NCI-H128 (cell line): ENCODE data around the gene SPDYE6.
"Not testable (repeated sequence)": the region's sequence is repeated elsewhere in the genome, so short reads cannot be mapped to it uniquely, and the experiment has no call there.

Experiments
- DNase-seq: peaks from one replicate; lab custom pipeline; 2025; ENCODE audit not compliant: unreplicated experiment; lab: John Stamatoyannopoulos, UW

The SPDYE6 gene

DNA sequence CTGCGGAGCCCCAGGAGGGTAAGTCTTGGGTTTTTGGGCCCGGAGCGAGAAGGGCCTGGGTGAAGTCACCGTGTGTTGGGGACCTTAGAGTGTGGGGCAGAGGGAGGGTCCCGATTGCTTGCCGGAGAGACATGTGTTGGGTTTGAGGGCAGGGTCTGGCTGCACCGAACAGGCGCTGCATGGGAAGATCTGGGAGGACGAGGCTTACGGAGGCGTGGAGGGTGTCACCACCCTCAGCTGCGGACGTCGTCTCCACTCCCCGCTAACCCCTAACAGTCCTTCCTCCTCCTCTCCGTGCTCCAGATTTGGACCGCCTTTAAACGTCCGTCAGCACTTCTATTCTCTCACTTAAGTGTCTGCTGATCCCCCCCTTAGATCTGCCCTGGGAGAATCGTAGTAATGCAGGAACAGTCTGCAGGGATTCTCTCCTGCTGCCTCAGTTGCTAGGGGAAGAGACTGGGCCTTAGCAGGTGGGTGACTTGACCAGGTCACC is 8.2 kb upstream of the SPDYE6 start:
- DNase-seq: not testable (repeated sequence)

DNA sequence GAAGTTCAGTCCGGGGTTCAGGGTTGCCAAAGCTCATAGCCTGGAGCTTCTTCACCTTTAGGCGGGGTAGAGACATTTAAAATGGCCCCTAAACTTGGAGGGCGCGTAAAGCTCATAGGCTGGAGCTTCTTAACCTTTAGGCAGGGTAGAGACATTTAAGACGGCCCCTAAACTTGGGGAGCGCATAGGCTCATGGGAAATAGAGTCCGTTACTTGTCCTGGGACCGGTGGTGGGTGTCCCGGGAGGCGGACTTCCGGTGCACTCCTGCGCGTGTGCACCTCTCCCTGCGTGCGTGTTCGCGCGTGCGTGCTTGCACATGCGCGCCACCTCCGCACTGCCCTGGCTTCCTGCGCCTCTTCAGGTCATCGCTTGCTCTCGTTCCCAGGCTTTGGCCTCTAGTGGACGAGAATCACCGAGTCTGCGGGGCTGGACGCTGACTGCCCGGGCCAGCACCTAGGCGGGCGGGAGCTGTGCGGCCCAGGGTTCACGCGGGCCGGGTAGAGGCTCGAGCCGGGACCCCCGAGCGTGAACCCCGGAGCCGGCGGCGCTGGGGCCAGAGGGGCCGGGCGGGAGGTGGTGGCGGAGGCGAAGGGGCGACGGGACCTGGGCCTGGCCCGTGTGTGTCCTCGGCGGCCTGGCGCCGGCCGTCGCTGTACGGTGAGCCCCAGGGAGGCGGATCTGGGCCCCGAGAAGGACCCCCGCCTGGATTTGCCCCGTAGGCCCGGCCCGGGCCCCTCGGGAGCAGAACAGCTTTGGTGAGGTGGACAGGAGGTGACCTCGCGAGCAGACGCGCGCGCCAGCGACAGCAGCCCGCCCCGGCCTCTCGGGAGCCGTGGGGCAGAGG is 7.5 kb upstream of the SPDYE6 start:
- peak; percentile 92 for DNase-seq

- DNase-seq: not testable (repeated sequence)
Measured at GRCh38 chr7:102346983-102347382, 9.3 kb downstream of the SPDYE6 start.

- not testable (repeated sequence) for DNase-seq
Measured at GRCh38 chr7:102340599-102341368, 15.5 kb downstream of the SPDYE6 start.

- not testable (repeated sequence) for DNase-seq
Measured at GRCh38 chr7:102337420-102337819, 18.8 kb downstream of the SPDYE6 start.

DNA sequence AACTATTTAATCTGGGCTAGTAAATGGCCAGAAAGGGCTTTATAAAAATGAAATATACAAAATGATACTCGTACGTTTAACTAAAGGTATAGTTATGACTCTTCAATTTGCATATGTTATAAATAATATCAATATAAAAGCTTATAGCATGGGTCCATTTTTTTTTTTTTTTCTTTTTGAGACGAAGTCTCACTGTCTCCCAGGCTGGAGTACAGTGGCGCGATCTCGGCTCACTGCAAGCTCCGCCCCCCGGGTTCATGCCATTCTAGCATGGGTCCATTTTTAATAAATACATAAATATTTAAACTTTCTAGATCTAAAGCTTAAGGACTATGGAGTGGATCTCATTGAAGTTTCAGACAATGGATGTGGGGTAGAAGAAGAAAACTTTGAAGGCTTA is 19.2 kb downstream of the SPDYE6 start:
- DNase-seq: not testable (repeated sequence)

GRCh38 chr7:102335574-102335973 is 20.7 kb downstream of the SPDYE6 start:
- DNase-seq: not testable (repeated sequence)

- not testable (repeated sequence) for DNase-seq
Measured at GRCh38 chr7:102330666-102331460, 25.4 kb downstream of the SPDYE6 start.

GRCh38 chr7:102329366-102329765 is 26.9 kb downstream of the SPDYE6 start:
- DNase-seq: not testable (repeated sequence)

- not testable (repeated sequence) for DNase-seq
Measured at GRCh38 chr7:102328863-102329262, 27.4 kb downstream of the SPDYE6 start.

- DNase-seq: not testable (repeated sequence)
Measured at GRCh38 chr7:102327183-102327582, 29.1 kb downstream of the SPDYE6 start.

GRCh38 chr7:102326157-102326889 is 29.9 kb downstream of the SPDYE6 start:
- DNase-seq: no peak

- DNase-seq: not testable (repeated sequence)
Measured at GRCh38 chr7:102325106-102325505, 31.1 kb downstream of the SPDYE6 start.

DNA sequence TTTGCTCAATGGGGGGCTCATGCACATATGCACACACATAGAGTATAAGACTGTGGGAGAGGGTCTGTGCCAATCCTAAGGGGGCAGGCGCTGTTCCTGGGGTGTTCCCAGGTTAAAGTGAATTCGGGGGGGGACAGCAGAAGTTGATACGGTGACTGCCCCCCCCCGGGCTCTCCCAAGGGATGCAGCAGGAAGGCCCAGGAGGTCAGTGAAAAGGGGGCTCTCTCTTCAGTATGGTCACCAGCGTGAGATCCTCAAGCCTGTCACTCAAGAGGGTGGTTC is 32.4 kb downstream of the SPDYE6 start:
- DNase-seq: no peak

GRCh38 chr7:102322202-102322715 is 34.0 kb downstream of the SPDYE6 start:
- DNase-seq: no peak

- DNase-seq: no peak
Measured at GRCh38 chr7:102321351-102322201, 34.7 kb downstream of the SPDYE6 start.

DNA sequence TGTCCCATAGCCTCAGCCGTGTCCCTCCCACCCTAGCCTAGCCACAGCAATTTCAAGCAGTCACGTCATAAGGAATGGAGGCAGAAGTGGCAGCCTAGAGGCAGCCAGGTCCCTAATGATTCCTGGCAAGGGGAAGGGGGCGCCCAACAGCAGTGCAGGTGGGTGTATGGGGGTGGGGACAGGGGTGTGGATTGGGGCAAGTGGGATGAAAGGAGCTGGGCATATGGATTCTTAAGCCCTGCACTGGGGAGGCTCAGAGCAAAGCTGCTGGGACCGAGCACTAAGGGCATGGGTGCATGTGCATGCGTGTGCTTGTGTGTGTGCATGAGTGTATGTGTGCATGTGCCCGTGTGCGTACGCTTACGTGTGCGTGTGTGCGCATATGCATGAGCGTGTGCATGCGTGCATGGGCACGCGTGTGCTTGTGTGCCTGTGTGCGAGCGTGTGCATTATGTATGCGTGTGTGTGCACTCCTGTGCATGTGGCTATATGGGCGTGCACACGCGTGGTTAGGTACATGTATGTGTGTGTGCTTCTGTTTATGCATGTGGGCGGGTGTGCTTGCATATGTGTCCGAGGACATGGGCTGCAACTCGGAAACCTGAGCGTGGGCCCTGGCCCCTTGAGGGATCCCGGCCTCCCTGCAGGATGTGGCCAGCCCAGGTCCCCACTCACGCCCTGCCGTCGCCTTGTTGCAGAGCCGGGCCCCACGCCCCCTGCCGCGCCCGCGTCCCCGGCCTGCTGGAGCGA is 35.5 kb downstream of the SPDYE6 start:
- no peak for DNase-seq

DNA sequence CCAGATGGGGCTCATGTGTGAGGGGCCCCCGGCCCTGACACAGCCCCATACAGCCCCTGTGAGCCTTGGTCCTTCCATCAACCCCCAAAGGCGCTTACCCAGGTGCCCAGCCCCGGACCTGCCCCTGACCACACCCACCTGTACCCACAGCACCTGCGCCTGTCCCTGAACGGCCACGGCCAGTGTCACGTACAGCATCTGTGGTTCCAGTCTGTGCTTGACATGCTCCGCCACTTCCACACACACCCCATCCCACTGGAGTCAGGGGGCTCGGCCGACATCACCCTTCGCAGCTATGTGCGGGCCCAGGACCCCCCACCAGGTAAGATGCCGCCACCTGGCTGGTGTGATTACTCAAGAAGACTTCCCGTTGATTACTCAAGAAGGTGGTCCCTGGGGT is 36.1 kb downstream of the SPDYE6 start:
- no peak for DNase-seq

DNA sequence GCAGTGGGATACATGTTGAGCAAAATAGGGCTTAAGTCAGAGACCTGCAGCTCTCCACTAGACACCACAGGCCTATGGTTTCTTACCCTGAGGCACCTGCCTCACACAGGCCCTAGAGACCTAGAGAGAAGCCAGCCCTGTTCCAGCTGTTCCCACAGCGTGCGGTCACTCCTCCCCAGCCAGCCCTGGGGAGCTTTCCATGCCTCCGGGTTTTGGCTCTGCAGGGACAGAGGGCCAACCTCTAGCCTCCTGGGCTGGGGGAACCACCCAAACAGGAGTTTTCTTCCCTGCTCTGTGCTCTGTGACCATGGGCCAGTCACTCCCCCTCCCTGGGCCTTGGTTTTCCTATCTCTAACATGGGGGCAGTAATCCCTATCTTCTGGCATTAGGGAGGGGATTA is 36.6 kb downstream of the SPDYE6 start:
- DNase-seq: no peak
